Ascending aorta (tissue), 2 donors: ENCODE data around the gene HAUS8. TPM values are rescaled to one million over a fixed set of nuclear protein-coding genes. Genes with fewer than 3 reads are reported as not detected.
"Not testable (repeated sequence)": the region's sequence is repeated elsewhere in the genome, so short reads cannot be mapped to it uniquely, and the experiment has no call there.

Source experiments
- DNase-seq, 2 donors: peaks; one replicate each; pipeline ENCODE4 v3.0.0-alpha.2; 2019; ENCODE audit warnings: low spot score in 2 of 2
- H3K27ac ChIP-seq, 2 donors: fragments of 200-600 bp; sonication (generic); one replicate each; pipeline ENCODE4 v1.5.1; 2016 to 2017; ENCODE audit warnings: mild to moderate bottlenecking in 1 of 2
- H3K27me3 ChIP-seq: fragments of 200-600 bp; sonication (generic); one replicate; pipeline ENCODE4 v1.5.1; 2017
- H3K36me3 ChIP-seq, 2 donors: fragments of 200-600 bp; sonication (generic); one replicate each; pipeline ENCODE4 v1.5.1; 2016
- H3K4me1 ChIP-seq, 2 donors: fragments of 200-600 bp; sonication (generic); one replicate each; pipeline ENCODE4 v1.5.1; 2016 to 2017; ENCODE audit warnings: mild to moderate bottlenecking in 1 of 2
- H3K4me3 ChIP-seq, 2 donors: fragments of 200-600 bp; sonication (generic); one replicate each; pipeline ENCODE4 v1.5.1; 2016 to 2017; ENCODE audit warnings: mild to moderate bottlenecking in 1 of 2
- H3K9me3 ChIP-seq, 2 donors: fragments of 200-600 bp; sonication (generic); one replicate each; pipeline ENCODE4 v1.5.1; 2016
- CTCF ChIP-seq, 3 experiments: fragments of 200-600 bp in 2 of 3; fragments of 450-650 bp in 1 of 3; sonication (generic) in 2 of 3; IDR thresholded peaks; one replicate each; pipeline ENCODE4 v1.5.1; 2016 to 2019; ENCODE audit warnings: antibody characterized with exemption in 3 of 3, mild to moderate bottlenecking in 1 of 3, moderate library complexity in 1 of 3
- intact Hi-C: fragments of 100-400 bp; cut with DNase I; formaldehyde crosslinking; loops from one replicate; pipeline ENCODE4 v1.15.1; 2023
- total RNA-seq: library from RNA; depleted of rRNA; stranded (reverse); fragments of >200 nt; gene quantifications from one replicate; pipeline ENCODE4 v1.1.0, GENCODE V29; 2016

Gene HAUS8
- total RNA-seq, 1 donor from 2014 or later, result 4.3 TPM

- Histone ChIP-seq H3K27me3 (no peaks in the 10 kb centered on the region), H3K27ac (no peak overlapping the region), H3K4me1 (peaks cover 0 to 13% of the 10 kb centered on the region in 2 donors), H3K36me3 (peaks cover 21 to 35% of the 10 kb centered on the region in 2 donors), H3K4me3 (no peak overlapping the region), H3K9me3 (no peaks in the 10 kb centered on the region)
- intact Hi-C loops, result no loop called here
- DNase-seq, result no peak
- no peak for TF ChIP-seq CTCF (IDR thresholded peaks at IDR 0.05)
Observed at GRCh38 chr19:17101686-17102628, 26.7 kb upstream of the HAUS8 start.

GRCh38 chr19:17098326-17098725 is 23.1 kb upstream of the HAUS8 start:
- H3K36me3 ChIP-seq, result peaks cover 14 to 23% of the 10 kb centered on the region in 2 donors
- H3K9me3 ChIP-seq, result no peaks in the 10 kb centered on the region
- no peak overlapping the region for H3K4me3 ChIP-seq
- no peaks in the 10 kb centered on the region for H3K27me3 ChIP-seq
- peaks cover 17 to 35% of the 10 kb centered on the region in 2 donors for H3K4me1 ChIP-seq
- peak overlapping the region; percentile 71 to 93 for H3K27ac ChIP-seq
- no peak for TF ChIP-seq CTCF (IDR thresholded peaks at IDR 0.05)
- intact Hi-C loops, result loop anchor here (5.0 kb wide), 1 partner anchor 39 kb away; no protein-coding TSS in a partner anchor
- no peak for DNase-seq

GRCh38 chr19:17097593-17098126 is 22.4 kb upstream of the HAUS8 start:
- Histone ChIP-seq H3K9me3 (no peaks in the 10 kb centered on the region), H3K4me1 (peaks cover 17 to 38% of the 10 kb centered on the region in 2 donors), H3K36me3 (peaks cover 9 to 17% of the 10 kb centered on the region in 2 donors), H3K27ac (peak overlapping the region; percentile 71 to 93), H3K27me3 (no peaks in the 10 kb centered on the region), H3K4me3 (no peak overlapping the region)
- intact Hi-C loops, result loop anchor here (5.0 kb wide), 1 partner anchor 40 kb away; no protein-coding TSS in a partner anchor
- no peak for TF ChIP-seq CTCF (IDR thresholded peaks at IDR 0.05)
- DNase-seq, result no peak

GRCh38 chr19:17095141-17095919 is 20.1 kb upstream of the HAUS8 start:
- peak; percentile 65 to 96 for DNase-seq
- no peaks in the 10 kb centered on the region for H3K27me3 ChIP-seq
- peak overlapping the region; percentile 93 for H3K27ac ChIP-seq
- no peaks in the 10 kb centered on the region for H3K9me3 ChIP-seq
- intact Hi-C loops, result loop anchor here (1.0 to 5.0 kb wide), 2 partner anchors 13 to 42 kb away; no protein-coding TSS in a partner anchor
- H3K4me1 ChIP-seq, result peaks cover 26 to 61% of the 10 kb centered on the region in 2 donors
- TF ChIP-seq CTCF (IDR thresholded peaks at IDR 0.05), result no peak
- H3K36me3 ChIP-seq, result peaks cover 0 to 3% of the 10 kb centered on the region in 2 donors
- peak overlapping the region in 1 of 2 donors; percentile 4 for H3K4me3 ChIP-seq

- H3K4me3 ChIP-seq, result peak overlapping the region in 1 of 2 donors; percentile 4
- H3K27me3 ChIP-seq, H3K9me3 ChIP-seq, H3K36me3 ChIP-seq: not testable (repeated sequence)
- H3K4me1 ChIP-seq, result peaks cover 31 to 67% of the 10 kb centered on the region in 2 donors
- intact Hi-C loops, result loop anchor here (1.0 to 5.0 kb wide), 2 partner anchors 14 to 43 kb away; no protein-coding TSS in a partner anchor
- H3K27ac ChIP-seq, result peak overlapping the region; percentile 93
- peak in 1 of 2 donors; percentile 79 for DNase-seq
Observed at GRCh38 chr19:17094694-17095093, 19.4 kb upstream of the HAUS8 start.
